Right lobe of liver (tissue), 4 donors: Measurements from ENCODE around the gene TRMO.

Experiments
- CTCF ChIP-seq, 4 donors: fragments of 200-600 bp in 3 of 4; fragments of 450-650 bp in 1 of 4; IDR thresholded peaks; one replicate each; pipeline versions ENCODE4 v1.5.1 to v1.8.0; 2016 to 2022; ENCODE audit warnings: antibody characterized with exemption in 4 of 4, mild to moderate bottlenecking in 2 of 4
- POLR2A ChIP-seq: fragments of 450-650 bp; IDR thresholded peaks from one replicate; pipeline ENCODE4 v1.6.1; 2017; ENCODE audit warnings: antibody characterized with exemption, mild to moderate bottlenecking
- donor health status: DM: no; HTN: no; CAD: no.
- donor health status: DM: no; HTN: no; CAD: no.
- donor health status: DM: no; HTN: yes; CAD: no.

GRCh38 chr9:97964901-97965300, 42.6 kb upstream of the TRMO start:
- TF ChIP-seq CTCF (IDR thresholded peaks at IDR 0.05), result no peak
- TF ChIP-seq POLR2A, result no peak
